ENCODE data around the gene EDIL3. TPM values are rescaled to one million over a fixed set of nuclear protein-coding genes. Genes with fewer than 3 reads are reported as not detected.

Gene EDIL3
- total RNA-seq, 1 donor from 2014 or later, result 220 TPM

GRCh38 chr5:84292788-84293653 is 91.7 kb downstream of the EDIL3 start:
- no peaks in the 10 kb centered on the region for H3K27me3 Mint-ChIP-seq (ENCODE audit: unreplicated experiment)
- peaks cover 21% of the 10 kb centered on the region for H3K4me1 Mint-ChIP-seq (ENCODE audit: low read depth, unreplicated experiment)

GRCh38 chr5:84292000-84292642 is 92.6 kb downstream of the EDIL3 start:
- Mint-ChIP-seq H3K4me1 (ENCODE audit: low read depth, unreplicated experiment) (peaks cover 22% of the 10 kb centered on the region), H3K4me3 (ENCODE audit: unreplicated experiment) (no peak overlapping the region), H3K27me3 (ENCODE audit: unreplicated experiment) (no peaks in the 10 kb centered on the region), H3K27ac (ENCODE audit: unreplicated experiment) (no peak overlapping the region), H3K9me3 (ENCODE audit: unreplicated experiment) (no peaks in the 10 kb centered on the region), H3K36me3 (ENCODE audit: unreplicated experiment) (no peaks in the 10 kb centered on the region)
- no peak for DNase-seq
- no peak for TF ChIP-seq CTCF (IDR thresholded peaks at IDR 0.05; ENCODE audit: partially characterized antibody, unreplicated experiment)

More at GRCh38 chr5:84292788-84293653, 91.7 kb downstream of the EDIL3 start:
- Mint-ChIP-seq H3K36me3 (ENCODE audit: unreplicated experiment) (no peaks in the 10 kb centered on the region), H3K9me3 (ENCODE audit: unreplicated experiment) (no peaks in the 10 kb centered on the region), H3K27ac (ENCODE audit: unreplicated experiment) (no peak overlapping the region), H3K4me3 (ENCODE audit: unreplicated experiment) (no peak overlapping the region)
- DNase-seq, result no peak
- no peak for TF ChIP-seq CTCF (IDR thresholded peaks at IDR 0.05; ENCODE audit: partially characterized antibody, unreplicated experiment)

- Mint-ChIP-seq H3K36me3 (ENCODE audit: unreplicated experiment) (no peaks in the 10 kb centered on the region), H3K27ac (ENCODE audit: unreplicated experiment) (no peak overlapping the region), H3K4me1 (ENCODE audit: low read depth, unreplicated experiment) (peaks cover 30% of the 10 kb centered on the region), H3K9me3 (ENCODE audit: unreplicated experiment) (no peaks in the 10 kb centered on the region), H3K4me3 (ENCODE audit: unreplicated experiment) (no peak overlapping the region), H3K27me3 (ENCODE audit: unreplicated experiment) (no peaks in the 10 kb centered on the region)
- TF ChIP-seq CTCF (IDR thresholded peaks at IDR 0.05; ENCODE audit: partially characterized antibody, unreplicated experiment), result no peak
- DNase-seq, result no peak
Measured at GRCh38 chr5:84290673-84291072, 94.0 kb downstream of the EDIL3 start.

GRCh38 chr5:84290161-84290560 is 94.5 kb downstream of the EDIL3 start:
- H3K36me3 Mint-ChIP-seq (ENCODE audit: unreplicated experiment), result no peaks in the 10 kb centered on the region
- H3K4me3 Mint-ChIP-seq (ENCODE audit: unreplicated experiment), result no peak overlapping the region
- no peaks in the 10 kb centered on the region for H3K9me3 Mint-ChIP-seq (ENCODE audit: unreplicated experiment)
- H3K27ac Mint-ChIP-seq (ENCODE audit: unreplicated experiment), result no peak overlapping the region
- no peak for TF ChIP-seq CTCF (IDR thresholded peaks at IDR 0.05; ENCODE audit: partially characterized antibody, unreplicated experiment)
- H3K4me1 Mint-ChIP-seq (ENCODE audit: low read depth, unreplicated experiment), result peaks cover 32% of the 10 kb centered on the region
- no peaks in the 10 kb centered on the region for H3K27me3 Mint-ChIP-seq (ENCODE audit: unreplicated experiment)
- no peak for DNase-seq

- peaks cover 39% of the 10 kb centered on the region for H3K4me1 Mint-ChIP-seq (ENCODE audit: low read depth, unreplicated experiment)
- no peaks in the 10 kb centered on the region for H3K36me3 Mint-ChIP-seq (ENCODE audit: unreplicated experiment)
- H3K27ac Mint-ChIP-seq (ENCODE audit: unreplicated experiment), result no peak overlapping the region
- peaks cover 2% of the 10 kb centered on the region for H3K27me3 Mint-ChIP-seq (ENCODE audit: unreplicated experiment)
- no peak overlapping the region for H3K4me3 Mint-ChIP-seq (ENCODE audit: unreplicated experiment)
- DNase-seq, result no peak
- no peak for TF ChIP-seq CTCF (IDR thresholded peaks at IDR 0.05; ENCODE audit: partially characterized antibody, unreplicated experiment)
- no peaks in the 10 kb centered on the region for H3K9me3 Mint-ChIP-seq (ENCODE audit: unreplicated experiment)
Measured at GRCh38 chr5:84287951-84288350, 96.7 kb downstream of the EDIL3 start.
